B cell (primary cell): ENCODE measurements around the gene CNNM4. TPM values are rescaled to one million over a fixed set of nuclear protein-coding genes. Genes with fewer than 3 reads are reported as not detected.

Source experiments
- ATAC-seq: fragments of 200-7000 bp; cut with Tn5 transposase; one replicate; pipeline ENCODE4 v1.10.0; 2021; ENCODE audit warnings: low read depth, mild to moderate bottlenecking, moderate number of reproducible peaks, moderate library complexity
- CTCF ChIA-PET: fragments of 350-600 bp; sonication (Branson Sonifier 250); formaldehyde crosslinking; loops from one replicate; lab custom pipeline; 2021; ENCODE audit warnings: antibody characterized with exemption, inconsistent platforms; lab: Charles Lee
- POLR2A ChIA-PET: fragments of 350-600 bp; sonication (Branson Sonifier 250); formaldehyde crosslinking; loops from one replicate; lab custom pipeline; 2021; ENCODE audit warnings: antibody characterized with exemption; lab: Charles Lee
- DNase-seq: peaks from one replicate; pipeline ENCODE4 v3.0.0; 2013
- H2AFZ ChIP-seq: 2 replicates; pipeline ENCODE4 v1.6.1; 2012; ENCODE audit warnings: mild to moderate bottlenecking, low read depth, low read length; ENCODE audit not compliant: insufficient read depth, poor library complexity, severe bottlenecking
- H3K27ac ChIP-seq, 2 donors: 1 replicate in 1 of 2; 2 replicates in 1 of 2; pipeline ENCODE4 v1.5.1; 2012 to 2013; ENCODE audit warnings: low read length in 2 of 2, mild to moderate bottlenecking in 2 of 2, moderate library complexity in 1 of 2
- H3K27me3 ChIP-seq, 4 experiments: fragments of 200-600 bp in 1 of 4; sonication (generic) in 1 of 4; replicated peaks in 1 of 4; 1 replicate in 2 of 4; 2 replicates in 2 of 4; pipeline versions ENCODE4 v1.6.1 to v1.7.0; 2013 to 2016; ENCODE audit warnings: low read length in 3 of 4, mild to moderate bottlenecking in 2 of 4, mixed read lengths in 1 of 4, moderate library complexity in 1 of 4; ENCODE audit not compliant: insufficient read depth in 4 of 4, control insufficient read depth in 3 of 4; ENCODE audit errors: control extremely low read depth in 1 of 4
- H3K36me3 ChIP-seq, 2 experiments: replicated peaks in 1 of 2; 1 replicate in 1 of 2; 2 replicates in 1 of 2; pipeline versions ENCODE4 v1.6.1 to v1.7.1; 2013; ENCODE audit warnings: low read length in 1 of 2; ENCODE audit not compliant: insufficient read depth in 2 of 2, control insufficient read depth in 1 of 2; ENCODE audit errors: control extremely low read depth in 1 of 2, extremely low read depth in 1 of 2
- H3K4me1 ChIP-seq, 2 donors: fragments of 200-600 bp in 1 of 2; sonication (generic) in 1 of 2; 1 replicate in 1 of 2; 2 replicates in 1 of 2; pipeline versions ENCODE4 v1.5.1 to v1.6.1; 2013 to 2017; ENCODE audit warnings: low read length in 2 of 2; ENCODE audit not compliant: control insufficient read depth in 2 of 2, insufficient read depth in 2 of 2
- H3K4me2 ChIP-seq: replicated peaks from 2 replicates; pipeline ENCODE3; 2012; ENCODE audit warnings: mild to moderate bottlenecking, low read depth, low read length; ENCODE audit not compliant: poor library complexity, severe bottlenecking
- H3K4me3 ChIP-seq, 5 experiments: fragments of 200-600 bp in 1 of 5; sonication (generic) in 1 of 5; 1 replicate in 3 of 5; 2 replicates in 2 of 5; pipeline versions ENCODE4 v1.5.1 to v1.7.0; 2011 to 2016; ENCODE audit warnings: low read length in 4 of 5, mild to moderate bottlenecking in 4 of 5, low read depth in 2 of 5, control low read depth in 1 of 5, moderate library complexity in 1 of 5; ENCODE audit not compliant: insufficient read depth in 1 of 5; ENCODE audit errors: control extremely low read depth in 1 of 5, extremely low read depth in 1 of 5
- H3K79me2 ChIP-seq: fragments of 200-600 bp; sonication (generic); one replicate; pipeline ENCODE4 v1.6.0; 2016; ENCODE audit warnings: low read length; ENCODE audit not compliant: control insufficient read depth, insufficient read depth
- H3K9ac ChIP-seq: fragments of 200-600 bp; sonication (generic); 2 replicates; pipeline ENCODE4 v1.6.1; 2017; ENCODE audit warnings: mild to moderate bottlenecking, low read length, moderate library complexity
- H3K9me3 ChIP-seq, 3 donors: one replicate each; pipeline versions ENCODE4 v1.6.1 to v1.7.1; 2013; ENCODE audit warnings: low read length in 2 of 3; ENCODE audit not compliant: control insufficient read depth in 2 of 3, insufficient read depth in 1 of 3; ENCODE audit errors: control extremely low read depth in 1 of 3
- H4K20me1 ChIP-seq: 2 replicates; pipeline ENCODE4 v1.6.0; 2012; ENCODE audit warnings: mild to moderate bottlenecking, low read length; ENCODE audit not compliant: insufficient read depth, control insufficient read depth, poor library complexity, severe bottlenecking
- H3K27ac Mint-ChIP-seq: one replicate; pipeline ENCODE4 v1.8.0; 2021; ENCODE audit warnings: mixed read lengths
- H3K27me3 Mint-ChIP-seq: one replicate; pipeline ENCODE4 v1.8.0; 2021; ENCODE audit warnings: mixed read lengths
- H3K4me1 Mint-ChIP-seq: one replicate; pipeline ENCODE4 v1.8.0; 2021; ENCODE audit warnings: mixed read lengths
- H3K4me3 Mint-ChIP-seq: one replicate; pipeline ENCODE4 v1.8.0; 2021; ENCODE audit warnings: mixed read lengths
- H3K9me3 Mint-ChIP-seq: one replicate; pipeline ENCODE4 v1.8.0; 2022; ENCODE audit warnings: mixed read lengths; ENCODE audit not compliant: insufficient read depth
- CTCF ChIP-seq: fragments of 200-600 bp; IDR thresholded peaks from one replicate; pipeline ENCODE4 v1.8.0; 2022; ENCODE audit warnings: antibody characterized with exemption, mild to moderate bottlenecking
- EZH2 ChIP-seq: IDR thresholded peaks from 2 replicates; pipeline ENCODE4 v1.6.1; 2012; ENCODE audit warnings: borderline replicate concordance, low read depth, mild to moderate bottlenecking, moderate library complexity, low read length; ENCODE audit not compliant: insufficient read depth, poor library complexity, severe bottlenecking
- WGBS: methylation state at CpG from one replicate; pipeline ENCODE4 v1.1.5; 2013; ENCODE audit warnings: missing lambda C conversion rate; ENCODE audit not compliant: insufficient coverage; 5-methylcytosine and 5-hydroxymethylcytosine counted together
- intact Hi-C: fragments of 100-400 bp; cut with micrococcal nuclease; formaldehyde crosslinking; loops from one replicate; pipeline ENCODE4 v1.10.0; 2022
- polyA plus RNA-seq: library from polyadenylated mRNA; depleted of rRNA; stranded (reverse); fragments of >200 nt; gene quantifications from 2 replicates; pipeline ENCODE4 v1.2.3, GENCODE V29; 2012
- total RNA-seq, 2 donors: library from RNA; stranded (reverse); fragments of 120-200 nt in 1 of 2; gene quantifications; 1 replicate in 1 of 2; 2 replicates in 1 of 2; pipeline versions ENCODE4 v1.2.3 to v1.2.4, GENCODE V29; 2013 to 2022

The CNNM4 gene
- total and polyA plus RNA-seq, 2 donors (not counting 1 experiment from before 2014, with no cell fraction given) = 15.1 to 24.0 TPM

DNA sequence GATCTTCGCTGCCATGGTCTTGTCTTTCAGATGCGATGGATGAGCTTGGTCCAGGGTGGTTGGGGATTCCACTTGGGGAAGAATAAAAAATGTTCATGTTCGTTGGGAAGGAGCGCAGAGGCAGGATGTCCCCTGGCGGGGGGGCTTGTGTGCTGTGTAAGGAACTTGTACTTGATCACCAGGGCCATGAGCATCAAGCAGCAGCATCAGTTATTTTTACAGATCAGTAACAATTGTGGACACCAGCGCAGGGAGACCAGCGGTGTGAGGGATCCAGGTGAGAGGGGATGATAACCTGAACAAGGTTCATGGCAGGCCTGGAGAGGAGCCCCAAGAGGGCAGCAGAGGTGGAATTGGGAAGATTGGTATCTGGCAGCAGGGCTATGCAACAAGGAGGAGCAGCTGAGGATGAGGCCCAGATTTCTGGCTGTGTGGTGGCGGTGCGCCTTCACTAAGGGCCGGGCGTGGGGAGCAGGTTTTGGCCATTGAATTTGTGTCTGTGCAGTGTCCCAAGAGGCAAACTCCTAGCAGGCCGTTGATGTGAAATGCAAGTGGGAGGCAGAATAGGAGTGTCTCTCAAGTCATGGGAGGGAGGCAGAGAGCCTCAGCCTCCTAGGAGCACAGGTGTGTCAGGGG is 59.3 kb downstream of the CNNM4 start:
- Histone ChIP-seq H3K9ac (no peak overlapping the region), H3K79me2 (peaks cover 66% of the 10 kb centered on the region), H3K4me3 (no peak overlapping the region), H4K20me1 (peaks cover 77% of the 10 kb centered on the region), H3K9me3 (no peaks in the 10 kb centered on the region), H2AFZ (no peak overlapping the region), H3K27ac (no peak overlapping the region), H3K4me2 (peak overlapping the region; percentile 47), H3K4me1 (peaks cover 34 to 36% of the 10 kb centered on the region in 2 donors), H3K27me3 (no peaks in the 10 kb centered on the region), H3K36me3 (peaks cover 0 to 35% of the 10 kb centered on the region in 2 experiments)
- H3K4me1 Mint-ChIP-seq = peaks cover 59% of the 10 kb centered on the region
- ATAC-seq = no peak
- DNase-seq = no peak
- TF ChIP-seq EZH2 = no peak
- TF ChIP-seq CTCF = no peak
- WGBS = 98% methylated on average over 9 of the region's 12 CpGs
- peak overlapping the region; percentile 55 for H3K4me3 Mint-ChIP-seq
- H3K9me3 Mint-ChIP-seq = no peaks in the 10 kb centered on the region
- POLR2A ChIA-PET = interaction anchor here (0.6 kb wide), 1 partner anchor 25 kb away, joined by 4 read pairs; no protein-coding TSS in a partner anchor
- H3K27ac Mint-ChIP-seq = peak overlapping the region; percentile 8
- intact Hi-C loops = loop anchor here (5.0 kb wide), 2 partner anchors 283 to 483 kb away; partner anchors contain the start of genes ARID5A and NCAPH
- no peaks in the 10 kb centered on the region for H3K27me3 Mint-ChIP-seq
- CTCF ChIA-PET = interaction anchor here (0.6 to 1.4 kb wide), 2 partner anchors 41 to 141 kb away, joined by 3 read pairs; no protein-coding TSS in a partner anchor

GRCh38 chr2:96821113-96821675 is 60.5 kb downstream of the CNNM4 start:
- Histone ChIP-seq H2AFZ (no peak overlapping the region), H3K4me1 (peaks cover 29 to 32% of the 10 kb centered on the region in 2 donors), H3K27ac (no peak overlapping the region), H3K9me3 (no peaks in the 10 kb centered on the region), H3K4me3 (no peak overlapping the region), H3K4me2 (no peak overlapping the region), H3K27me3 (no peaks in the 10 kb centered on the region), H3K9ac (no peak overlapping the region), H3K79me2 (peaks cover 66% of the 10 kb centered on the region), H4K20me1 (peaks cover 81% of the 10 kb centered on the region), H3K36me3 (peaks cover 0 to 46% of the 10 kb centered on the region in 2 experiments)
- DNase-seq = no peak
- Mint-ChIP-seq H3K27ac (no peak overlapping the region), H3K4me3 (peak overlapping the region; percentile 26), H3K27me3 (no peaks in the 10 kb centered on the region), H3K9me3 (no peaks in the 10 kb centered on the region), H3K4me1 (peaks cover 52% of the 10 kb centered on the region)
- 93% methylated on average over 8 of the region's 11 CpGs for WGBS
- no peak for ATAC-seq
- TF ChIP-seq EZH2 (no peak), CTCF (no peak)
- intact Hi-C loops = no loop called here
- ChIA-PET CTCF (interaction anchor here (1.4 kb wide), 1 partner anchor 43 kb away, joined by 3 read pairs; no protein-coding TSS in a partner anchor), POLR2A (no interaction called here)
